Fibroblast of pulmonary artery (primary cell): ENCODE results near the gene SRBD1.

Experiments
- DNase-seq: peaks from one replicate; pipeline ENCODE4 v3.0.0-alpha.2; 2010; ENCODE audit warnings: low read depth
- H3K4me3 ChIP-seq: replicated peaks from 2 replicates; pipeline ENCODE4 v1.5.1; 2011; ENCODE audit warnings: low read depth, mild to moderate bottlenecking, control low read depth, low read length, moderate library complexity
- TF ChIP-seq, protein P1 (sequence below): IDR thresholded peaks from 2 replicates; pipeline ENCODE4 v1.5.1; 2011; ENCODE audit warnings: mild to moderate bottlenecking, control low read depth, low read length, inconsistent platforms; ENCODE audit errors: missing control alignments

SRBD1 gene

DNA sequence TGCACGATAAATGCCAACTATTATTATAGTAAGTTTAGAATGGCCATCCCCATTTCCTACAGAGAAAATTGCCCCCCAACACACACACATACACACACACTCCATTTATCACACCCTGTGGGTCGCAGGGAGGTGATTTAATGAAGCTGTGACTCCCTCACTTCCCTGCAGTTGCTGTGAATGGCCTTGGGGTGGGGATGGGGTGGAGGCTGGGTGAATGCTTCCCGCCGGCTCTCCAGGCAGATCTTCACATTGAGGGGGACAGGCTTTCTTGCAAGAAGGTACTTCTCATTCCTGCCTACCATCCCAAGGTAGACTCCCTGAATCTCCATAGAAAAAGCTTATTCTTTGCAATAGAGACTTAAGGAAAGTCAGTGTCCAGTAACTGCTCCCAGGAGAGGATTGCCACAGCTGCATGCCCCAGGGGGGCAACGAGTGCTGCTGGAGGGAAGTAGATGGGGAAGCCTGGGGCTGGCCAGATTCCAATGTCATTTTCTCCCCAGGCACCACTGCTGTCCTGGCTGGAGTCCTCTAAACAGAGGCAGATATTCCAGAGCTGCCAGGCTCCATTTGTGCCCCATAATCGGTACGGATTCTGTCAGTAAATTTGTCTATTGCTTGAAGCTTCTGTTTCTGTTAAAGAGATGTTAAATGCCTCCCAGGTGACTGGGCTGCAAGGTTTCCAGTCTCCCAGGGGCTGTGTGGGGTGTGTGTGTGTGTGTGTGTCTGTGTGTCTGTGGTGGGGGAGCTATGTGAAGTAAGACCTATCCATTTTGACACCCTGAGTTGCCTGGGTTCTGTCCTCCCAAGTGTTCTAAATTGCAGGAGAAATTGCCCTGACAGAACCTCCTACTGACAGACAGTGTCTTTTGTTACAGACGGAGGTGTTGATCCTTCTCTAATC, 265.5 kb downstream of the SRBD1 start:
- H3K4me3 ChIP-seq: no peak overlapping the region
- DNase-seq: no peak
- TF ChIP-seq, protein P1, sequence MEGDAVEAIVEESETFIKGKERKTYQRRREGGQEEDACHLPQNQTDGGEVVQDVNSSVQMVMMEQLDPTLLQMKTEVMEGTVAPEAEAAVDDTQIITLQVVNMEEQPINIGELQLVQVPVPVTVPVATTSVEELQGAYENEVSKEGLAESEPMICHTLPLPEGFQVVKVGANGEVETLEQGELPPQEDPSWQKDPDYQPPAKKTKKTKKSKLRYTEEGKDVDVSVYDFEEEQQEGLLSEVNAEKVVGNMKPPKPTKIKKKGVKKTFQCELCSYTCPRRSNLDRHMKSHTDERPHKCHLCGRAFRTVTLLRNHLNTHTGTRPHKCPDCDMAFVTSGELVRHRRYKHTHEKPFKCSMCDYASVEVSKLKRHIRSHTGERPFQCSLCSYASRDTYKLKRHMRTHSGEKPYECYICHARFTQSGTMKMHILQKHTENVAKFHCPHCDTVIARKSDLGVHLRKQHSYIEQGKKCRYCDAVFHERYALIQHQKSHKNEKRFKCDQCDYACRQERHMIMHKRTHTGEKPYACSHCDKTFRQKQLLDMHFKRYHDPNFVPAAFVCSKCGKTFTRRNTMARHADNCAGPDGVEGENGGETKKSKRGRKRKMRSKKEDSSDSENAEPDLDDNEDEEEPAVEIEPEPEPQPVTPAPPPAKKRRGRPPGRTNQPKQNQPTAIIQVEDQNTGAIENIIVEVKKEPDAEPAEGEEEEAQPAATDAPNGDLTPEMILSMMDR: no peak

DNA sequence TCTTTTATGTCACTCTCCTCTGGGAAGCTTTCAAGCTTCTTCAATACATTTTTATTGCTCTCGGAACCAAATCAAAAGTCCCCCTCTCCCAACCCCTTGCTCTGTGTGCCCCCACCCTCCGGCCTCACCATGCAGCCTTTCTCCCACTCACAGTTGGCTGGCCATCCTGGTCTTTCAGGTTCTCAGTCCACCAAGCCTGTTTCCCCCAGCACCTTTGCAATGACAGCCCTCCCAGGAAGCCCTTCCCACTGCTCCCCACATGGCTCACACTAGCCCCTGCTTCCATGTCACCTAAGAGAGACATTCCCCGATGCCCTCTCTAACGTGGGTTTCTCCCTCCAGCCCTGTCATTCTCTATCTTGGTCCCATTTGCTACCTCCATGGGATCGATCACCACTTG, 266.6 kb downstream of the SRBD1 start:
- no peak for DNase-seq
- H3K4me3 ChIP-seq: no peak overlapping the region
- TF ChIP-seq, protein P1: no peak

DNA sequence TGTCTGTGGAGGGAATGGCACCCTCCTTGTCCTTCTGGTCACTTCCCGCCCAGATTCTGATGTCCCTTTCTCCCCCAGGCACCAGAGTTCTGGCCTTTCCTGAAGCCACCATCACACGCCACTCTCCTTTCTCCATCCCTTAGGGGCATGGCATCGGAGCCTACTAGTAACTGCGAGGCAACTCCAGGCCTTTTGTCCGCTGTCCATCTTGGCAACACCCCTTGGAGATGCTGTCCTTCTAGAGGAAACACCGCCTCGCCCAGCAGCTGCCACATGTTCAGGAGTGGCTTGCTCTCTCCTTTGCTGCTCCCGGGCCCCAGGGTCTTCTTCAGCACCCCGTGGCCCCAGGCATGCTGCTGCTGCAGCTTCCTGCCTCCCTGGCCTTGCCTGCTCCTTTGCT, 267.0 kb downstream of the SRBD1 start:
- TF ChIP-seq, protein P1: no peak
- no peak for DNase-seq
- H3K4me3 ChIP-seq: no peak overlapping the region

DNA sequence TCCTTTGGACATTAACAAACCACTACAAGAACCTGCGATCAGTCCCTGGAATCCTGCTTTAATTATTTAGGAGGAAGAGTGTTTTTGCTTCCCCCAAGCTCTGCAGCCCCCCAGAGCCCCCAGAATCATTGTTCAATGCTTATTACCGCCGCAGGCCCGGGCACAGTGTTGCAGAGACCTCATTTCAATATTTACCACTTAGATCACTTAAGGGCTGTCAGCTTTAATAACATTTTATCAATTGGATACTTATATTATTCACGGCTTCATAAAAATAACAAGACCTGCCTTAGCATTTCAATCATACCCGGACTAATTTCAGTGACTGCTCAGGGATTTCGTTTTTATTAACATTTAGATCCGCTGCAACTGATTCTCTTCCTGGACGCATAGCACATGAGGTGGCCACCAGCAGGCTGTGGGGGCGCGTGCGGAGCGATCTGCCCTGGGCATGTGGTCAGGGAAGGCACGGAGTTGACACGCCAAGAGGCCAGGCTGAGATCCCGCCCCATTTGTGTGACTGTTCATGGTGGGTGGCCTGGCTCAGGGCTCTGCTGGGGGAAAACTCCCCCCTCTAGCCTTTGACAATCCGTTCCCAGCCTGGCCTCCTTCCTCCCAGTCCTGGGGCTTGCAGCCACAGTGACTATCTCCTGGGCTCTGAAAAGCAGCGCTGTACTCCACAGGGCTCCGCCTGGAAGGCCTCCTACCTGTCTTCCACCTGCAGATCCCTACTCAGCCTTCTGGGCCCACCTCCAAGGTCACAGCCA, 267.6 kb downstream of the SRBD1 start:
- no peak overlapping the region for H3K4me3 ChIP-seq
- TF ChIP-seq, protein P1: no peak
- no peak for DNase-seq

DNA sequence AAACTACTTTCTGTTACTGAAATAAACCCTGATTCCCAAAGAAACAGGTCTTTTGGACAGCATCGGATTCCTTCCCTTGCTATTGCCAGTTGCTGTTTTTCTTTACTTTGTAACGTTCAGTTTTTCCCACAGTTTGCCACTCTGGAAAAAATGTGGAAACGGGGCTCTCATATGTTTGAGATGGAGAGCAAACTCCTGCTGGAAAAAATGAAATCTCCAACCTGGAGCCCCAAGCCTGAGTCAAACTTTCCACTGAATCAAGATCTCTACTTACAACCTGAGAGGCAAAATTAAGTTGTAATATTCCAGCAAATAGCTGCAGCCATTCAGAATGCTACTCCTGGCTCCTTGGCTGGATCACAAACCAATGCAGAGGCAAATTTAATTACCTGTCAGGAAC, 270.7 kb downstream of the SRBD1 start:
- TF ChIP-seq, protein P1: no peak
- DNase-seq: no peak
- no peak overlapping the region for H3K4me3 ChIP-seq

DNA sequence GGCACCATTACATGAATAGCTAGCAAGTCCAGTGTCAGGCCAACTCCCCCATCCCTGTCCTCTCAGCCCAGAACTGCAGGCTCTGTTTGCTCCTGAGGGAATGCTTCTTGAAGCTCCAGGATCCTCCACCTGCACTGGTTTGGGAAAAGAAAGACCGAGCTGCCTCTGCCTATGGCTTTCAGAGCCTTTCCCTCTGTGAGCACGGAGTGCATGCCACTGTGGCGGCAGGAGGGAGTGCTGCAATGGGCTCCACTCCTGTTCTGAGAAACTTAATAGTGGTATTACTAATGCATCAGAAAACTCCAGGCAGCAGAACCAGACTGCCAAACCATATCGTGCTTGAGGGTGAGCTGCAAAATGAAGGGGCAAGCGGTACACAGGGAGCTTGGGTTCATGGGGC, 271.8 kb downstream of the SRBD1 start:
- no peak for DNase-seq
- H3K4me3 ChIP-seq: no peak overlapping the region
- TF ChIP-seq, protein P1: no peak
